ENCODE results near the gene DGKD. TPM values are rescaled to one million over a fixed set of nuclear protein-coding genes. Genes with fewer than 3 reads are reported as not detected.
A peak's percentile ranks its signal among the peaks of the same experiment; 100 is the strongest.

Gene DGKD
- total and polyA plus RNA-seq, 2 donors from 2014 or later = 2.6 to 32.3 TPM

DNA sequence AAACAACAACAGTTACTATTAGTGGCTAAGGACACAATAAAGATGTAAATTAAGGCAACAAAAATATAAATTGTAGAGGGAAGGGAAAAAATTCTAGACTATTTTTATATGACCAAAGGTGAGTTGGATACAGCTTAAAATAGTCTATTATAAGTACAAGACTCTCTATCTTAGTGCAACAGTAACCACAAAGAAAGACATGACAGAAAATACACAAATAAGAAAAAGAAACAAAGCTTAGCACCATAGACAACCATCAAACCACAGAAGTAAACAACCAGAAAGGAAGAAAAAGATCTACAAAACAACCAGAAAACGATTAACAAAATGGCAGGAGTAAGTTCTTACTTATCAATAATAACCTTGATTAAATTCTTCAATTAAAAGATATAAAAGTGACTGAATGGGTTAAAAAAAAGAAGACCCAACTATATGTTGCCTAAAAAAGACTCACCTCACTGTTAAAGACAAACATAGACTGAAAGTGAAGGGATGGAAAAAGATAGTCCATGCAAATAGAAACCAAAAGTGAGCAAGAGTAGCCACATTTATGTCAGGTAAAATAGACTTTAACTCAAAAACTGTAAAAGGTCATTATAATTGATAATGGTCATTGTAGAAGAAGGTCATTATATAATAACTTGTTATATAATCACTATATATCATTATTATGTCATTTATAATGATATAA lies 149.8 kb downstream of the DGKD start:
- no peak overlapping the region for H3K4me3 ChIP-seq (ENCODE audit: low read length in 3 of 3)
- intact Hi-C loops (cut with DNase I) = no loop called here
- TF ChIP-seq, protein P1, sequence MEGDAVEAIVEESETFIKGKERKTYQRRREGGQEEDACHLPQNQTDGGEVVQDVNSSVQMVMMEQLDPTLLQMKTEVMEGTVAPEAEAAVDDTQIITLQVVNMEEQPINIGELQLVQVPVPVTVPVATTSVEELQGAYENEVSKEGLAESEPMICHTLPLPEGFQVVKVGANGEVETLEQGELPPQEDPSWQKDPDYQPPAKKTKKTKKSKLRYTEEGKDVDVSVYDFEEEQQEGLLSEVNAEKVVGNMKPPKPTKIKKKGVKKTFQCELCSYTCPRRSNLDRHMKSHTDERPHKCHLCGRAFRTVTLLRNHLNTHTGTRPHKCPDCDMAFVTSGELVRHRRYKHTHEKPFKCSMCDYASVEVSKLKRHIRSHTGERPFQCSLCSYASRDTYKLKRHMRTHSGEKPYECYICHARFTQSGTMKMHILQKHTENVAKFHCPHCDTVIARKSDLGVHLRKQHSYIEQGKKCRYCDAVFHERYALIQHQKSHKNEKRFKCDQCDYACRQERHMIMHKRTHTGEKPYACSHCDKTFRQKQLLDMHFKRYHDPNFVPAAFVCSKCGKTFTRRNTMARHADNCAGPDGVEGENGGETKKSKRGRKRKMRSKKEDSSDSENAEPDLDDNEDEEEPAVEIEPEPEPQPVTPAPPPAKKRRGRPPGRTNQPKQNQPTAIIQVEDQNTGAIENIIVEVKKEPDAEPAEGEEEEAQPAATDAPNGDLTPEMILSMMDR (IDR thresholded peaks at IDR 0.05; ENCODE audit: borderline replicate concordance, extremely low read depth, insufficient read depth) = no peak
- FAIRE-seq (no peak), DNase-seq (no peak)
- H3K4me1 ChIP-seq (ENCODE audit: control insufficient read depth in 2 of 3, insufficient read depth in 2 of 3, low read depth in 1 of 3, low read length in 3 of 3) = no peaks in the 10 kb centered on the region
- H3K36me3 ChIP-seq (ENCODE audit: control insufficient read depth in 2 of 3, insufficient read depth in 3 of 3, low read length in 3 of 3) = peaks cover 9 to 35% (median 9%) of the 10 kb centered on the region in 3 donors
- H3K9me3 ChIP-seq (ENCODE audit: control insufficient read depth in 2 of 3, insufficient read depth in 1 of 3, low read length in 3 of 3) = peaks cover 0 to 13% (median 0%) of the 10 kb centered on the region in 3 donors
- no peak overlapping the region for H3K27ac ChIP-seq (ENCODE audit: low read depth in 2 of 2, low read length in 2 of 2)
- no peak overlapping the region for H3K9ac ChIP-seq (ENCODE audit: low read length in 3 of 3)
- H3K27me3 ChIP-seq (ENCODE audit: control insufficient read depth, insufficient read depth, low read length) = no peaks in the 10 kb centered on the region

DNA sequence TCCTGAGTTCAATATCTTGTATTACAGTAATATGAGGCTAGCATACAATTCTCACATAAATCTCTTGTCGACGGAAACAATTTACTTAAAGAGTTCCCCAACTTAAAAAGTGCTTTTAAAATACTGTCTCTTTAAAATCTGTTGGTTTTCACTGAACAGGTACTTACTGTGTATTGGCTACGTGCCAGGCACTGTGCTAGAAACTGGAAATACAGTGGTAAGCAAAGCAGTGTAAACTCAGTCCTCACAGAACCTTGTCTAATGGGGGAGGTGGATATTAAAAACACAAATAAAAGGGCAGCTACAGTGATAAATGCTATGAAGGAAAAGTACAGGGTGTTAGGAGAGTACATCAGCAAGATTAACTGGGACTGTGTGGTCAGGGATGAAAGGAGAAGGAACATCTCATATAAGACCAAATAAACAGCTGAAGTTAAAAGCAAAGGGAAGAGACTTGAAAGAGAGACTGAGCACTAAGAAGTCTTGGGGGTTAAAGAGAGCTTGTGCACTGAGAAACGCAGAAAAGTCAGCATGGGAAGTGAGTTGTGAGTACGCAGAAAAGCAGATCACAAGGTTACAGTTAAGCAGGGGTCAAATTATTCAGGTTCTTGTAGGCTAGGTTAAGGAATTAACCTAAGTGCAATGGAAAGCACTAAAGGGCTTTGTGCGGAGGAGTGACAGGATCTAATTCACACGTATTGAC lies 159.8 kb downstream of the DGKD start:
- no peak for FAIRE-seq
- DNase-seq = peak in 2 of 5 donors; percentile 37 to 45

GRCh38 chr2:233519787-233520611 lies 165.7 kb downstream of the DGKD start:
- Histone ChIP-seq H3K4me1 (ENCODE audit: control insufficient read depth in 2 of 3, insufficient read depth in 2 of 3, low read depth in 1 of 3, low read length in 3 of 3) (no peaks in the 10 kb centered on the region), H3K27ac (ENCODE audit: low read depth in 2 of 2, low read length in 2 of 2) (no peak overlapping the region), H3K36me3 (ENCODE audit: control insufficient read depth in 2 of 3, insufficient read depth in 3 of 3, low read length in 3 of 3) (peaks cover 2 to 34% (median 14%) of the 10 kb centered on the region in 3 donors), H3K27me3 (ENCODE audit: control insufficient read depth, insufficient read depth, low read length) (no peaks in the 10 kb centered on the region), H3K9me3 (ENCODE audit: control insufficient read depth in 2 of 3, insufficient read depth in 1 of 3, low read length in 3 of 3) (no peaks in the 10 kb centered on the region), H3K9ac (ENCODE audit: low read length in 3 of 3) (no peak overlapping the region), H3K4me3 (ENCODE audit: low read length in 3 of 3) (no peak overlapping the region)
- TF ChIP-seq, protein P1 (IDR thresholded peaks at IDR 0.05; ENCODE audit: borderline replicate concordance, extremely low read depth, insufficient read depth) = no peak
- FAIRE-seq (no peak), DNase-seq (no peak)
- intact Hi-C loops (cut with DNase I) = no loop called here

More for the DNA sequence above, 159.8 kb downstream of the DGKD start:
- Histone ChIP-seq H3K9ac (ENCODE audit: low read length in 3 of 3) (no peak overlapping the region), H3K27ac (ENCODE audit: low read depth in 2 of 2, low read length in 2 of 2) (no peak overlapping the region), H3K4me1 (ENCODE audit: control insufficient read depth in 2 of 3, insufficient read depth in 2 of 3, low read depth in 1 of 3, low read length in 3 of 3) (peaks cover 0 to 11% (median 3%) of the 10 kb centered on the region in 3 donors), H3K4me3 (ENCODE audit: low read length in 3 of 3) (no peak overlapping the region), H3K36me3 (ENCODE audit: control insufficient read depth in 2 of 3, insufficient read depth in 3 of 3, low read length in 3 of 3) (peaks cover 0 to 6% (median 2%) of the 10 kb centered on the region in 3 donors), H3K9me3 (ENCODE audit: control insufficient read depth in 2 of 3, insufficient read depth in 1 of 3, low read length in 3 of 3) (no peaks in the 10 kb centered on the region), H3K27me3 (ENCODE audit: control insufficient read depth, insufficient read depth, low read length) (no peaks in the 10 kb centered on the region)
- intact Hi-C loops (cut with DNase I) = no loop called here
- TF ChIP-seq, protein P1 (IDR thresholded peaks at IDR 0.05; ENCODE audit: borderline replicate concordance, extremely low read depth, insufficient read depth) = no peak

Other genes with a start within 250 kb of the DGKD start
- 30.8 TPM for gene ATG16L1, start 102.8 kb upstream of the DGKD start, total RNA-seq
- 11.7 TPM for gene ATG16L1, start 102.8 kb upstream of the DGKD start, polyA plus RNA-seq (ENCODE audit: insufficient read depth, low read depth, low replicate concordance)
- not detected for gene SAG, start 46.7 kb upstream of the DGKD start, total RNA-seq
- gene SAG, start 46.7 kb upstream of the DGKD start, polyA plus RNA-seq (ENCODE audit: insufficient read depth, low read depth, low replicate concordance) = not detected
- 51.6 TPM for gene USP40, start 212.3 kb downstream of the DGKD start, total RNA-seq
- gene USP40, start 212.3 kb downstream of the DGKD start, polyA plus RNA-seq (ENCODE audit: insufficient read depth, low read depth, low replicate concordance) = 28.5 TPM

All from kidney (tissue), 14 donors.